Measurements from ENCODE around the gene SARS2. TPM values are rescaled to one million over a fixed set of nuclear protein-coding genes. Genes with fewer than 3 reads are reported as not detected.

Gene SARS2
- total RNA-seq, 1 donor from 2014 or later, result 61.3 TPM

- Mint-ChIP-seq H3K4me1 (no peaks in the 10 kb centered on the region), H3K9me3 (no peaks in the 10 kb centered on the region), H3K27ac (no peak overlapping the region), H3K36me3 (peaks cover 25% of the 10 kb centered on the region), H3K4me3 (no peak overlapping the region), H3K27me3 (ENCODE audit: low read depth) (no peaks in the 10 kb centered on the region)
- no peak for DNase-seq (ENCODE audit: low spot score in 2 of 2, unreplicated experiment in 2 of 2)
- no peak for TF ChIP-seq CTCF (IDR thresholded peaks at IDR 0.05; ENCODE audit: unreplicated experiment)
These were observed 8.1 kb downstream of the SARS2 start for GRCh38 chr19:38922482-38922881.

GRCh38 chr19:38921420-38922274 lies 8.9 kb downstream of the SARS2 start:
- Mint-ChIP-seq H3K27me3 (ENCODE audit: low read depth) (no peaks in the 10 kb centered on the region), H3K27ac (no peak overlapping the region), H3K4me1 (no peaks in the 10 kb centered on the region), H3K9me3 (no peaks in the 10 kb centered on the region), H3K4me3 (no peak overlapping the region), H3K36me3 (peaks cover 25% of the 10 kb centered on the region)
- no peak for DNase-seq (ENCODE audit: low spot score in 2 of 2, unreplicated experiment in 2 of 2)
- no peak for TF ChIP-seq CTCF (IDR thresholded peaks at IDR 0.05; ENCODE audit: unreplicated experiment)

- peaks cover 25% of the 10 kb centered on the region for H3K36me3 Mint-ChIP-seq
- no peak for TF ChIP-seq CTCF (IDR thresholded peaks at IDR 0.05; ENCODE audit: unreplicated experiment)
These were observed 9.8 kb downstream of the SARS2 start for GRCh38 chr19:38920602-38921419.

GRCh38 chr19:38919837-38920601 lies 10.5 kb downstream of the SARS2 start:
- no peak for TF ChIP-seq CTCF (IDR thresholded peaks at IDR 0.05; ENCODE audit: unreplicated experiment)
- H3K36me3 Mint-ChIP-seq, result peaks cover 21% of the 10 kb centered on the region
- H3K27ac Mint-ChIP-seq, result no peak overlapping the region
- DNase-seq (ENCODE audit: low spot score in 2 of 2, unreplicated experiment in 2 of 2), result no peak
- no peaks in the 10 kb centered on the region for H3K9me3 Mint-ChIP-seq
- no peaks in the 10 kb centered on the region for H3K27me3 Mint-ChIP-seq (ENCODE audit: low read depth)
- H3K4me3 Mint-ChIP-seq, result no peak overlapping the region
- no peaks in the 10 kb centered on the region for H3K4me1 Mint-ChIP-seq

More at GRCh38 chr19:38920602-38921419, 9.8 kb downstream of the SARS2 start:
- no peaks in the 10 kb centered on the region for H3K4me1 Mint-ChIP-seq
- H3K27ac Mint-ChIP-seq, result no peak overlapping the region
- no peak overlapping the region for H3K4me3 Mint-ChIP-seq
- no peak for DNase-seq (ENCODE audit: low spot score in 2 of 2, unreplicated experiment in 2 of 2)
- no peaks in the 10 kb centered on the region for H3K27me3 Mint-ChIP-seq (ENCODE audit: low read depth)
- H3K9me3 Mint-ChIP-seq, result no peaks in the 10 kb centered on the region

- no peak for DNase-seq (ENCODE audit: low spot score in 2 of 2, unreplicated experiment in 2 of 2)
- no peaks in the 10 kb centered on the region for H3K4me1 Mint-ChIP-seq
- H3K4me3 Mint-ChIP-seq, result no peak overlapping the region
- TF ChIP-seq CTCF (IDR thresholded peaks at IDR 0.05; ENCODE audit: unreplicated experiment), result no peak
- no peaks in the 10 kb centered on the region for H3K27me3 Mint-ChIP-seq (ENCODE audit: low read depth)
- H3K36me3 Mint-ChIP-seq, result peaks cover 12% of the 10 kb centered on the region
- no peak overlapping the region for H3K27ac Mint-ChIP-seq
- H3K9me3 Mint-ChIP-seq, result no peaks in the 10 kb centered on the region
These were observed 12.0 kb downstream of the SARS2 start for GRCh38 chr19:38918526-38918925.

Data from mesothelial cell of epicardium (in vitro differentiated cells).